Keratinocyte (primary cell): ENCODE data around the gene SARS1.

Source experiments
- CTCF ChIP-seq, 3 experiments: IDR thresholded peaks in 1 of 3; conservative IDR thresholded peaks in 1 of 3; optimal IDR thresholded peaks in 1 of 3; 2 replicates in 2 of 3; 3 replicates in 1 of 3; pipeline versions ENCODE3 to v1.5.1; 2011; ENCODE audit warnings: low read length in 3 of 3, mild to moderate bottlenecking in 3 of 3, moderate library complexity in 2 of 3, control low read depth in 1 of 3, inconsistent platforms in 1 of 3; ENCODE audit not compliant: insufficient read depth in 2 of 3; ENCODE audit errors: extremely low read depth in 1 of 3
- EZH2 ChIP-seq: IDR thresholded peaks from one replicate; pipeline ENCODE4 v1.6.1; 2012; ENCODE audit warnings: inconsistent platforms, mild to moderate bottlenecking, low read length, moderate library complexity

- TF ChIP-seq CTCF (optimal IDR thresholded peaks at IDR 0.05 in 1 of 3, IDR thresholded peaks at IDR 0.05 in 1 of 3, conservative IDR thresholded peaks at IDR 0.05 in 1 of 3; ENCODE audit: extremely low read depth in 1 of 3, insufficient read depth in 2 of 3, low read length in 3 of 3) (no peak), EZH2 (no peak)
Observed at GRCh38 chr1:109187127-109187526, 26.6 kb upstream of the SARS1 start.
